ENCODE data around the gene CHTF18.

CHTF18 gene

GRCh38 chr16:764848-765487 lies 23.5 kb upstream of the CHTF18 start:
- no peak for DNase-seq (ENCODE audit: low read depth)
- H3K4me3 ChIP-seq (ENCODE audit: low read depth, low read length), result no peak overlapping the region
- TF ChIP-seq CTCF (IDR thresholded peaks at IDR 0.05; ENCODE audit: insufficient read depth, low read depth, low read length, missing control alignments), result no peak

GRCh38 chr16:765488-765865 lies 22.9 kb upstream of the CHTF18 start:
- H3K4me3 ChIP-seq (ENCODE audit: low read depth, low read length), result no peak overlapping the region
- no peak for DNase-seq (ENCODE audit: low read depth)
- no peak for TF ChIP-seq CTCF (IDR thresholded peaks at IDR 0.05; ENCODE audit: insufficient read depth, low read depth, low read length, missing control alignments)

GRCh38 chr16:766008-766819 lies 22.2 kb upstream of the CHTF18 start:
- no peak for DNase-seq (ENCODE audit: low read depth)
- no peak for TF ChIP-seq CTCF (IDR thresholded peaks at IDR 0.05; ENCODE audit: insufficient read depth, low read depth, low read length, missing control alignments)
- H3K4me3 ChIP-seq (ENCODE audit: low read depth, low read length), result no peak overlapping the region

GRCh38 chr16:766820-767640 lies 21.4 kb upstream of the CHTF18 start:
- DNase-seq (ENCODE audit: low read depth), result no peak
- H3K4me3 ChIP-seq (ENCODE audit: low read depth, low read length), result no peak overlapping the region
- TF ChIP-seq CTCF (IDR thresholded peaks at IDR 0.05; ENCODE audit: insufficient read depth, low read depth, low read length, missing control alignments), result no peak

- no peak for DNase-seq (ENCODE audit: low read depth)
- no peak for TF ChIP-seq CTCF (IDR thresholded peaks at IDR 0.05; ENCODE audit: insufficient read depth, low read depth, low read length, missing control alignments)
- no peak overlapping the region for H3K4me3 ChIP-seq (ENCODE audit: low read depth, low read length)
Measured at GRCh38 chr16:767743-768235, 20.6 kb upstream of the CHTF18 start.

GRCh38 chr16:768428-768827 lies 20.0 kb upstream of the CHTF18 start:
- no peak for TF ChIP-seq CTCF (IDR thresholded peaks at IDR 0.05; ENCODE audit: insufficient read depth, low read depth, low read length, missing control alignments)
- DNase-seq (ENCODE audit: low read depth), result no peak

More at GRCh38 chr16:768428-768827, 20.0 kb upstream of the CHTF18 start:
- no peak overlapping the region for H3K4me3 ChIP-seq (ENCODE audit: low read depth, low read length)
